T-helper 1 cell treated with Interleukin-12 subunit alpha and Interleukin-12 subunit beta and Interleukin-4 antibody, amounts not matched to agents 30 μg/mL and 1 μg/mL, for 36 hours (primary cell): ENCODE measurements around the gene TMEM218.
"Not testable (repeated sequence)": the region's sequence is repeated elsewhere in the genome, so short reads cannot be mapped to it uniquely, and the experiment has no call there.

Experiments used
- H3K27ac Mint-ChIP-seq: one replicate; pipeline ENCODE4 v1.8.0; 2021; ENCODE audit warnings: mild to moderate bottlenecking, mixed read lengths
- H3K27me3 Mint-ChIP-seq: one replicate; pipeline ENCODE4 v1.8.0; 2021; ENCODE audit warnings: low read depth, mixed read lengths
- H3K36me3 Mint-ChIP-seq: one replicate; pipeline ENCODE4 v1.8.0; 2021; ENCODE audit warnings: low read depth, mixed read lengths
- H3K4me1 Mint-ChIP-seq: one replicate; pipeline ENCODE4 v1.8.0; 2021; ENCODE audit warnings: low read depth, mixed read lengths
- H3K4me3 Mint-ChIP-seq: one replicate; pipeline ENCODE4 v1.8.0; 2021; ENCODE audit warnings: mild to moderate bottlenecking, moderate library complexity, mixed read lengths
- H3K9me3 Mint-ChIP-seq: one replicate; pipeline ENCODE4 v1.8.0; 2021; ENCODE audit warnings: mixed read lengths

Gene TMEM218

GRCh38 chr11:125089481-125089880 is 21.9 kb downstream of the TMEM218 start:
- H3K9me3 Mint-ChIP-seq, H3K27me3 Mint-ChIP-seq, H3K4me1 Mint-ChIP-seq, H3K27ac Mint-ChIP-seq, H3K4me3 Mint-ChIP-seq, H3K36me3 Mint-ChIP-seq: not testable (repeated sequence)

GRCh38 chr11:125088576-125089455 is 22.6 kb downstream of the TMEM218 start:
- H3K36me3 Mint-ChIP-seq: no peaks in the 10 kb centered on the region
- H3K9me3 Mint-ChIP-seq: no peaks in the 10 kb centered on the region
- H3K4me3 Mint-ChIP-seq: no peak overlapping the region
- H3K27me3 Mint-ChIP-seq: no peaks in the 10 kb centered on the region
- H3K27ac Mint-ChIP-seq: no peak overlapping the region
- no peaks in the 10 kb centered on the region for H3K4me1 Mint-ChIP-seq

- Mint-ChIP-seq H3K4me3 (no peak overlapping the region), H3K4me1 (no peaks in the 10 kb centered on the region), H3K36me3 (no peaks in the 10 kb centered on the region), H3K9me3 (no peaks in the 10 kb centered on the region), H3K27me3 (no peaks in the 10 kb centered on the region), H3K27ac (no peak overlapping the region)
Observed at GRCh38 chr11:125088123-125088522, 23.3 kb downstream of the TMEM218 start.

GRCh38 chr11:125086633-125087296 is 24.7 kb downstream of the TMEM218 start:
- no peaks in the 10 kb centered on the region for H3K4me1 Mint-ChIP-seq
- H3K4me3 Mint-ChIP-seq: no peak overlapping the region
- H3K36me3 Mint-ChIP-seq: no peaks in the 10 kb centered on the region
- no peak overlapping the region for H3K27ac Mint-ChIP-seq
- H3K27me3 Mint-ChIP-seq: no peaks in the 10 kb centered on the region
- H3K9me3 Mint-ChIP-seq: no peaks in the 10 kb centered on the region

- Mint-ChIP-seq H3K36me3 (no peaks in the 10 kb centered on the region), H3K4me3 (no peak overlapping the region), H3K27ac (no peak overlapping the region), H3K27me3 (no peaks in the 10 kb centered on the region), H3K9me3 (no peaks in the 10 kb centered on the region), H3K4me1 (no peaks in the 10 kb centered on the region)
Observed at GRCh38 chr11:125085301-125086081, 25.9 kb downstream of the TMEM218 start.

- Mint-ChIP-seq H3K9me3 (no peaks in the 10 kb centered on the region), H3K36me3 (no peaks in the 10 kb centered on the region), H3K4me1 (no peaks in the 10 kb centered on the region), H3K27ac (no peak overlapping the region), H3K4me3 (no peak overlapping the region), H3K27me3 (no peaks in the 10 kb centered on the region)
Observed at GRCh38 chr11:125084761-125085231, 26.6 kb downstream of the TMEM218 start.

GRCh38 chr11:125084057-125084416 is 27.4 kb downstream of the TMEM218 start:
- H3K9me3 Mint-ChIP-seq: no peaks in the 10 kb centered on the region
- no peaks in the 10 kb centered on the region for H3K36me3 Mint-ChIP-seq
- H3K4me1 Mint-ChIP-seq: no peaks in the 10 kb centered on the region
- no peak overlapping the region for H3K27ac Mint-ChIP-seq
- H3K4me3 Mint-ChIP-seq: no peak overlapping the region
- H3K27me3 Mint-ChIP-seq: no peaks in the 10 kb centered on the region

GRCh38 chr11:125083312-125084056 is 27.9 kb downstream of the TMEM218 start:
- H3K9me3 Mint-ChIP-seq: no peaks in the 10 kb centered on the region
- no peaks in the 10 kb centered on the region for H3K4me1 Mint-ChIP-seq
- no peaks in the 10 kb centered on the region for H3K27me3 Mint-ChIP-seq
- no peak overlapping the region for H3K27ac Mint-ChIP-seq
- H3K4me3 Mint-ChIP-seq: no peak overlapping the region
- no peaks in the 10 kb centered on the region for H3K36me3 Mint-ChIP-seq

GRCh38 chr11:125082611-125083311 is 28.7 kb downstream of the TMEM218 start:
- Mint-ChIP-seq H3K27ac (no peak overlapping the region), H3K36me3 (no peaks in the 10 kb centered on the region), H3K4me3 (no peak overlapping the region), H3K27me3 (no peaks in the 10 kb centered on the region), H3K4me1 (no peaks in the 10 kb centered on the region), H3K9me3 (no peaks in the 10 kb centered on the region)

- H3K4me1 Mint-ChIP-seq: no peaks in the 10 kb centered on the region
- H3K27me3 Mint-ChIP-seq: no peaks in the 10 kb centered on the region
- no peaks in the 10 kb centered on the region for H3K9me3 Mint-ChIP-seq
- no peaks in the 10 kb centered on the region for H3K36me3 Mint-ChIP-seq
- no peak overlapping the region for H3K4me3 Mint-ChIP-seq
- no peak overlapping the region for H3K27ac Mint-ChIP-seq
Observed at GRCh38 chr11:125082040-125082439, 29.4 kb downstream of the TMEM218 start.

- no peaks in the 10 kb centered on the region for H3K9me3 Mint-ChIP-seq
- no peaks in the 10 kb centered on the region for H3K4me1 Mint-ChIP-seq
- H3K27ac Mint-ChIP-seq: no peak overlapping the region
- H3K27me3 Mint-ChIP-seq: no peaks in the 10 kb centered on the region
- H3K4me3 Mint-ChIP-seq: no peak overlapping the region
- no peaks in the 10 kb centered on the region for H3K36me3 Mint-ChIP-seq
Observed at GRCh38 chr11:125081098-125081798, 30.2 kb downstream of the TMEM218 start.

GRCh38 chr11:125080531-125080911 is 30.9 kb downstream of the TMEM218 start:
- H3K9me3 Mint-ChIP-seq: no peaks in the 10 kb centered on the region
- H3K27ac Mint-ChIP-seq: no peak overlapping the region
- no peaks in the 10 kb centered on the region for H3K36me3 Mint-ChIP-seq
- H3K4me1 Mint-ChIP-seq: no peaks in the 10 kb centered on the region
- no peaks in the 10 kb centered on the region for H3K27me3 Mint-ChIP-seq
- H3K4me3 Mint-ChIP-seq: no peak overlapping the region

- Mint-ChIP-seq H3K27me3 (no peaks in the 10 kb centered on the region), H3K36me3 (no peaks in the 10 kb centered on the region), H3K9me3 (no peaks in the 10 kb centered on the region), H3K4me1 (no peaks in the 10 kb centered on the region), H3K4me3 (no peak overlapping the region), H3K27ac (no peak overlapping the region)
Observed at GRCh38 chr11:125079878-125080530, 31.4 kb downstream of the TMEM218 start.
